ENCODE measurements around the gene CEBPZOS.
"Not testable (repeated sequence)": the region's sequence is repeated elsewhere in the genome, so short reads cannot be mapped to it uniquely, and the experiment has no call there.

CEBPZOS gene

GRCh38 chr2:37205689-37206341 is 9.5 kb downstream of the CEBPZOS start:
- FAIRE-seq (no peak), DNase-seq (ENCODE audit: insufficient read length, low spot score) (no peak)
- TF ChIP-seq CTCF (IDR thresholded peaks at IDR 0.05; ENCODE audit: insufficient read depth, missing control alignments), result no peak

- not testable (repeated sequence) for DNase-seq (ENCODE audit: insufficient read length, low spot score); FAIRE-seq
These were observed 10.5 kb downstream of the CEBPZOS start for GRCh38 chr2:37206760-37207159.

GRCh38 chr2:37211212-37211611 is 14.9 kb downstream of the CEBPZOS start:
- TF ChIP-seq CTCF (IDR thresholded peaks at IDR 0.05; ENCODE audit: insufficient read depth, missing control alignments), result no peak
- DNase-seq (ENCODE audit: insufficient read length, low spot score), result no peak
- no peak for FAIRE-seq

- FAIRE-seq (no peak), DNase-seq (ENCODE audit: insufficient read length, low spot score) (no peak)
- TF ChIP-seq CTCF (IDR thresholded peaks at IDR 0.05; ENCODE audit: insufficient read depth, missing control alignments), result no peak
These were observed 15.6 kb downstream of the CEBPZOS start for GRCh38 chr2:37211939-37212338.

GRCh38 chr2:37215250-37215649 is 19.0 kb downstream of the CEBPZOS start:
- no peak for FAIRE-seq
- TF ChIP-seq CTCF (IDR thresholded peaks at IDR 0.05; ENCODE audit: insufficient read depth, missing control alignments), result no peak
- DNase-seq (ENCODE audit: insufficient read length, low spot score), result no peak

GRCh38 chr2:37219046-37219445 is 22.8 kb downstream of the CEBPZOS start:
- DNase-seq (ENCODE audit: insufficient read length, low spot score) (no peak), FAIRE-seq (no peak)
- TF ChIP-seq CTCF (IDR thresholded peaks at IDR 0.05; ENCODE audit: insufficient read depth, missing control alignments), result no peak

GRCh38 chr2:37223131-37223530 is 26.8 kb downstream of the CEBPZOS start:
- FAIRE-seq, result no peak

More at GRCh38 chr2:37223131-37223530, 26.8 kb downstream of the CEBPZOS start:
- DNase-seq (ENCODE audit: insufficient read length, low spot score), result no peak
- no peak for TF ChIP-seq CTCF (IDR thresholded peaks at IDR 0.05; ENCODE audit: insufficient read depth, missing control alignments)

Data from D721Med (cell line).